Stomach (tissue), 4 donors: ENCODE data around the gene MYH2.

Experiments used
- CTCF ChIP-seq, 7 experiments: fragments of 450-650 bp in 4 of 7; fragments of 200-600 bp in 3 of 7; sonication (generic) in 3 of 7; IDR thresholded peaks; one replicate each; pipeline ENCODE4 v1.5.1; 2016 to 2019; ENCODE audit warnings: antibody characterized with exemption in 7 of 7, control low read depth in 2 of 7, mild to moderate bottlenecking in 1 of 7
- POLR2A ChIP-seq, 4 donors: fragments of 450-650 bp; IDR thresholded peaks; one replicate each; pipeline ENCODE4 v1.6.1; 2016; ENCODE audit warnings: antibody characterized with exemption in 4 of 4, control low read depth in 2 of 4, mild to moderate bottlenecking in 1 of 4, moderate library complexity in 1 of 4

GRCh38 chr17:10574324-10574723 is 24.9 kb upstream of the MYH2 start:
- no peak for TF ChIP-seq CTCF (IDR thresholded peaks at IDR 0.05)
- TF ChIP-seq POLR2A (IDR thresholded peaks at IDR 0.05): no peak
